K562 (cell line): ENCODE data around the gene DCN. TPM values are rescaled to one million over a fixed set of nuclear protein-coding genes. Genes with fewer than 3 reads are reported as not detected.

Source experiments
- ATAC-seq: fragments of 200-7000 bp; cut with Tn5 transposase; 3 replicates; pipeline ENCODE4 v1.9.1; 2020; ENCODE audit warnings: moderate library complexity
- BruUV-seq: library from RNA; stranded (reverse); fragments of 400-500 nt; replicated peaks from 2 replicates; lab custom pipeline; 2021; lab: Mats Ljungman, UMichigan
- CTCF ChIA-PET: fragments of 300-600 bp; formaldehyde crosslinking; extraction: SDS; loops from one replicate; lab custom pipeline; 2021; ENCODE audit warnings: low intra/inter-chr PET ratio; lab: Yijun Ruan, JAX
- POLR2A ChIA-PET: fragments of 300-600, 350-650 bp; sonication (Branson Sonifier 250); formaldehyde crosslinking; extraction: SDS; loops from one replicate; lab custom pipeline; 2021; ENCODE audit warnings: antibody characterized with exemption, inconsistent platforms; lab: Yijun Ruan, JAX
- DNase-seq, 4 experiments: peaks; one replicate each; pipeline versions ENCODE4 v3.0.0 to v3.0.0-alpha.2; 2011 to 2018; ENCODE audit warnings: low spot score in 3 of 4, mixed read lengths in 3 of 4; ENCODE audit errors: extremely low read depth in 1 of 4
- FAIRE-seq: peaks from 2 replicates; lab custom pipeline; 2011; peaks lifted over from hg19 to GRCh38; lab: Jason Lieb, UNC
- H2AFZ ChIP-seq: 2 replicates; pipeline ENCODE4 v1.6.0; 2011; ENCODE audit warnings: low read depth, low read length, control low read depth, inconsistent platforms
- H3K27ac ChIP-seq: fragments of 200-600 bp; 3 replicates; pipeline ENCODE4 v1.8.0; 2011; ENCODE audit warnings: low read depth, mild to moderate bottlenecking, control low read depth, inconsistent platforms, low read length, moderate library complexity, mixed read lengths; ENCODE audit errors: extremely low read depth
- H3K27me3 ChIP-seq, 2 experiments: fragments of 300-600 bp in 1 of 2; 2 replicates in 1 of 2; 3 replicates in 1 of 2; pipeline versions ENCODE4 v1.6.0 to v1.8.0; 2011; ENCODE audit warnings: inconsistent platforms in 2 of 2, low read length in 2 of 2, mild to moderate bottlenecking in 1 of 2, mixed read lengths in 1 of 2, moderate library complexity in 1 of 2; ENCODE audit not compliant: control insufficient read depth in 2 of 2, insufficient read depth in 2 of 2
- H3K36me3 ChIP-seq: fragments of 300-600 bp; 3 replicates; pipeline ENCODE4 v1.8.0; 2011; ENCODE audit warnings: mild to moderate bottlenecking, low read length, inconsistent platforms; ENCODE audit not compliant: control insufficient read depth, insufficient read depth
- H3K4me1 ChIP-seq, 2 experiments: fragments of 200-600 bp in 1 of 2; replicated peaks in 1 of 2; 2 replicates in 1 of 2; 3 replicates in 1 of 2; pipeline versions ENCODE4 v1.5.1 to v1.8.0; 2011; ENCODE audit warnings: inconsistent platforms in 2 of 2, low read length in 2 of 2, mild to moderate bottlenecking in 1 of 2, mixed read lengths in 1 of 2, moderate library complexity in 1 of 2; ENCODE audit not compliant: control insufficient read depth in 2 of 2, insufficient read depth in 2 of 2
- H3K4me2 ChIP-seq: 2 replicates; pipeline ENCODE4 v1.6.1; 2011; ENCODE audit warnings: low read length, control low read depth, inconsistent platforms, mixed read lengths; ENCODE audit not compliant: insufficient read depth
- H3K4me3 ChIP-seq: fragments of 200-600 bp; sonication (generic), shearing (Covaris generic); 2 replicates; pipeline ENCODE4 v1.5.1; 2016; ENCODE audit warnings: control low read depth, inconsistent platforms
- H3K79me2 ChIP-seq: fragments of 200-600 bp; 3 replicates; pipeline ENCODE4 v1.8.0; 2011; ENCODE audit warnings: low read length, inconsistent platforms; ENCODE audit not compliant: control insufficient read depth, insufficient read depth
- H3K9ac ChIP-seq, 2 experiments: 2 replicates each; pipeline versions ENCODE4 v1.6.0 to v1.6.1; 2011; ENCODE audit warnings: low read depth in 2 of 2, low read length in 2 of 2, control low read depth in 1 of 2, inconsistent platforms in 1 of 2, mild to moderate bottlenecking in 1 of 2, mixed read lengths in 1 of 2; ENCODE audit not compliant: insufficient read depth in 1 of 2
- H3K9me1 ChIP-seq: one replicate; pipeline ENCODE4 v1.6.0; 2011; ENCODE audit warnings: inconsistent platforms, mild to moderate bottlenecking, low read length, moderate library complexity; ENCODE audit not compliant: control insufficient read depth, insufficient read depth
- H3K9me3 ChIP-seq: replicated peaks from 2 replicates; pipeline ENCODE4 v1.5.1; 2011; ENCODE audit warnings: low read depth, low read length, inconsistent platforms; ENCODE audit not compliant: control insufficient read depth, insufficient read depth
- H4K20me1 ChIP-seq: replicated peaks from 2 replicates; pipeline ENCODE4 v1.6.1; 2011; ENCODE audit warnings: low read length, inconsistent platforms, mixed read lengths; ENCODE audit not compliant: control insufficient read depth, insufficient read depth
- in situ Hi-C: fragments of 300-500 bp; cut with MboI; formaldehyde crosslinking; loops from 4 replicates; pipeline ENCODE4 v1.15.0; 2018; ENCODE audit warnings: inconsistent platforms, mixed read lengths
- intact Hi-C: fragments of 100-400 bp; cut with micrococcal nuclease; formaldehyde crosslinking; loops from 2 replicates; pipeline ENCODE4 v1.14.2; 2022
- polyA plus RNA-seq, 8 experiments: library from polyadenylated mRNA; depleted of rRNA in 4 of 8; stranded (reverse) in 5 of 8; unstranded in 3 of 8; fragments of >200 nt; fragmentation: Nextera tagmentation in 2 of 8; fragmentation: Illumina TruSeq in 1 of 8; extraction: Ambion mirVana in 2 of 8; extraction: Trizol in 1 of 8; gene quantifications; 2 replicates each; pipeline versions ENCODE4 v1.2.1 to v1.2.3, GENCODE V29; 2011 to 2014; ENCODE audit warnings: inconsistent platforms in 1 of 8, missing spikeins in 1 of 8
- total RNA-seq, 7 experiments: library from RNA; depleted of rRNA in 6 of 7; stranded (reverse); fragments of >200 nt in 6 of 7; fragmentation: Illumina TruSeq in 2 of 7; extraction: Trizol in 2 of 7; gene quantifications; 2 replicates each; pipeline versions ENCODE4 v1.2.1 to v1.2.3, GENCODE V29; 2011 to 2021; ENCODE audit warnings: low replicate concordance in 1 of 7
- TF ChIP-seq, protein P1 (sequence below): fragments of 200-800 bp; sonication (Bioruptor generic); IDR thresholded peaks from 2 replicates; pipeline ENCODE4 v1.6.1; 2016; ENCODE audit warnings: missing genetic modification characterization, missing compliant biosample characterization

Gene DCN
- total and polyA plus RNA-seq, 9 of the 15 experiments (the other 6 are each of a cell fraction or from before 2014, with no cell fraction given), result 0.08 to 2.4 (median 0.31) TPM; not detected in 1

DNA sequence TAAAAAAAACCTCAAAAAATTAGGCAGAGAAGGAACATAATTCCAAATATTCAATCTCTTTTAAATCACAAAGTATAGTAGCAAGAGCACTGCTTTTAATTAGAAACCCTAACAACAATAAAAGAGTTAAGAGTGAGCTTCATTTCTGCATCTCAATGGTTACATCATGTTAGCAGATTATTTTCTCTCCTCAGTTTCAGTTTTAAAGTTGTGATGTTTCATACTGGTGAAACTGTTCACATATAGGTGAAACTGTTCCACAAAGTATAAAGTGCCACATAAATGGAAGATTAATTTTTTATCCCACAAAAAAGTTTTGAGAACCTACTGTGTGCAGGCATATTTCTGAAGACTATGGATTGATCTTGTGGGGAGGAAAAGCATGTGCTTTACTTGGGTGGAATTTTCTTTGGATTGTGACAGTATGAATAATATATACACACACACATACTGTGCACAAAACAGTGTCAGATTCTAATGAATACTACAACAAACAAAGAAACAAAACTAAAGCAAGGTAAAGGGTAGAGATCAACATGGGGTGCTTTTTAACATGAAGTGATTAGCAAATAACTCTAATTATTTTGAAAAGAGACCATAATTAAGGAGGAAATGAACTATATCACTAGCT, 88.5 kb downstream of the DCN start:
- Histone ChIP-seq H3K27me3 (no peaks in the 10 kb centered on the region), H3K36me3 (no peaks in the 10 kb centered on the region), H3K79me2 (no peaks in the 10 kb centered on the region), H3K9ac (no peak overlapping the region), H4K20me1 (no peaks in the 10 kb centered on the region), H3K27ac (no peak overlapping the region), H2AFZ (no peak overlapping the region), H3K4me3 (no peak overlapping the region), H3K9me3 (no peaks in the 10 kb centered on the region), H3K4me1 (no peaks in the 10 kb centered on the region), H3K4me2 (no peak overlapping the region), H3K9me1 (no peaks in the 10 kb centered on the region)
- in situ Hi-C loops (no loop called here), intact Hi-C loops (no loop called here)
- POLR2A ChIA-PET, result no interaction called here
- DNase-seq, result no peak
- BruUV-seq, result no TSS peak
- no peak for FAIRE-seq
- no peak for ATAC-seq
- CTCF ChIA-PET, result interaction anchor here (0.7 kb wide), 1 partner anchor 963 kb away, joined by 3 read pairs; no protein-coding TSS in a partner anchor
- TF ChIP-seq, protein P1, sequence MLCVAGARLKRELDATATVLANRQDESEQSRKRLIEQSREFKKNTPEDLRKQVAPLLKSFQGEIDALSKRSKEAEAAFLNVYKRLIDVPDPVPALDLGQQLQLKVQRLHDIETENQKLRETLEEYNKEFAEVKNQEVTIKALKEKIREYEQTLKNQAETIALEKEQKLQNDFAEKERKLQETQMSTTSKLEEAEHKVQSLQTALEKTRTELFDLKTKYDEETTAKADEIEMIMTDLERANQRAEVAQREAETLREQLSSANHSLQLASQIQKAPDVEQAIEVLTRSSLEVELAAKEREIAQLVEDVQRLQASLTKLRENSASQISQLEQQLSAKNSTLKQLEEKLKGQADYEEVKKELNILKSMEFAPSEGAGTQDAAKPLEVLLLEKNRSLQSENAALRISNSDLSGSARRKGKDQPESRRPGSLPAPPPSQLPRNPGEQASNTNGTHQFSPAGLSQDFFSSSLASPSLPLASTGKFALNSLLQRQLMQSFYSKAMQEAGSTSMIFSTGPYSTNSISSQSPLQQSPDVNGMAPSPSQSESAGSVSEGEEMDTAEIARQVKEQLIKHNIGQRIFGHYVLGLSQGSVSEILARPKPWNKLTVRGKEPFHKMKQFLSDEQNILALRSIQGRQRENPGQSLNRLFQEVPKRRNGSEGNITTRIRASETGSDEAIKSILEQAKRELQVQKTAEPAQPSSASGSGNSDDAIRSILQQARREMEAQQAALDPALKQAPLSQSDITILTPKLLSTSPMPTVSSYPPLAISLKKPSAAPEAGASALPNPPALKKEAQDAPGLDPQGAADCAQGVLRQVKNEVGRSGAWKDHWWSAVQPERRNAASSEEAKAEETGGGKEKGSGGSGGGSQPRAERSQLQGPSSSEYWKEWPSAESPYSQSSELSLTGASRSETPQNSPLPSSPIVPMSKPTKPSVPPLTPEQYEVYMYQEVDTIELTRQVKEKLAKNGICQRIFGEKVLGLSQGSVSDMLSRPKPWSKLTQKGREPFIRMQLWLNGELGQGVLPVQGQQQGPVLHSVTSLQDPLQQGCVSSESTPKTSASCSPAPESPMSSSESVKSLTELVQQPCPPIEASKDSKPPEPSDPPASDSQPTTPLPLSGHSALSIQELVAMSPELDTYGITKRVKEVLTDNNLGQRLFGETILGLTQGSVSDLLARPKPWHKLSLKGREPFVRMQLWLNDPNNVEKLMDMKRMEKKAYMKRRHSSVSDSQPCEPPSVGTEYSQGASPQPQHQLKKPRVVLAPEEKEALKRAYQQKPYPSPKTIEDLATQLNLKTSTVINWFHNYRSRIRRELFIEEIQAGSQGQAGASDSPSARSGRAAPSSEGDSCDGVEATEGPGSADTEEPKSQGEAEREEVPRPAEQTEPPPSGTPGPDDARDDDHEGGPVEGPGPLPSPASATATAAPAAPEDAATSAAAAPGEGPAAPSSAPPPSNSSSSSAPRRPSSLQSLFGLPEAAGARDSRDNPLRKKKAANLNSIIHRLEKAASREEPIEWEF (CRISPR knock-in tag), result no peak
